Neural cell (in vitro differentiated cells): Measurements from ENCODE around the gene HUNK. TPM values are rescaled to one million over a fixed set of nuclear protein-coding genes. Genes with fewer than 3 reads are reported as not detected.

Experiments used
- H2AFZ ChIP-seq: fragments of 200-600, 300-800 bp; sonication (generic), shearing (Covaris generic); 2 replicates; pipeline ENCODE4 v1.6.0; 2014; ENCODE audit warnings: low read depth, mild to moderate bottlenecking, antibody characterized with exemption, low read length, moderate library complexity
- H3F3A ChIP-seq: fragments of 200-600 bp; shearing (Covaris generic); 2 replicates; pipeline ENCODE4 v1.6.1; 2016; ENCODE audit warnings: mild to moderate bottlenecking, moderate library complexity, mixed read lengths, antibody characterized with exemption, low read length; ENCODE audit not compliant: insufficient read depth, poor library complexity, severe bottlenecking
- H3K27ac ChIP-seq: fragments of 200-600, 300-800 bp; sonication (generic), shearing (Covaris generic); 2 replicates; pipeline ENCODE4 v1.5.1; 2014; ENCODE audit warnings: mild to moderate bottlenecking, low read length, moderate library complexity
- H3K27me3 ChIP-seq: fragments of 300-800, 200-600 bp; sonication (generic), shearing (Covaris generic); 2 replicates; pipeline ENCODE4 v1.6.0; 2014; ENCODE audit warnings: mild to moderate bottlenecking, low read depth, low read length, moderate library complexity; ENCODE audit not compliant: insufficient read depth
- H3K36me3 ChIP-seq: fragments of 300-800, 200-600 bp; sonication (generic), shearing (Covaris generic); 2 replicates; pipeline ENCODE4 v1.5.1; 2014; ENCODE audit warnings: mild to moderate bottlenecking, antibody characterized with exemption, low read length, moderate library complexity; ENCODE audit not compliant: insufficient read depth
- H3K4me2 ChIP-seq: fragments of 300-800, 200-600 bp; sonication (generic), shearing (Covaris generic); 2 replicates; pipeline ENCODE4 v1.6.0; 2014; ENCODE audit warnings: mild to moderate bottlenecking, low read length
- H3K4me3 ChIP-seq: fragments of 300-800, 200-600 bp; sonication (generic), shearing (Covaris generic); 2 replicates; pipeline ENCODE4 v1.5.1; 2014; ENCODE audit warnings: mild to moderate bottlenecking, low read length, moderate library complexity
- H3K79me2 ChIP-seq: fragments of 200-600 bp; shearing (Covaris generic); replicated peaks from 2 replicates; pipeline ENCODE4 v1.6.0; 2014; ENCODE audit warnings: mild to moderate bottlenecking, low read length, moderate library complexity; ENCODE audit not compliant: insufficient read depth
- H3K9ac ChIP-seq: fragments of 300-800, 200-600 bp; sonication (generic), shearing (Covaris generic); 2 replicates; pipeline ENCODE4 v1.6.1; 2016; ENCODE audit warnings: mild to moderate bottlenecking, low read length, mixed read lengths
- H3K9me2 ChIP-seq: fragments of 200-600 bp; shearing (Covaris generic); 2 replicates; pipeline ENCODE4 v1.6.1; 2016; ENCODE audit warnings: mild to moderate bottlenecking, low read length, mixed read lengths; ENCODE audit not compliant: insufficient read depth
- H3K9me3 ChIP-seq: fragments of 200-600, 300-800 bp; sonication (generic), shearing (Covaris generic); 2 replicates; pipeline ENCODE4 v1.6.1; 2016; ENCODE audit warnings: mild to moderate bottlenecking, mixed run types, low read length, moderate library complexity, mixed read lengths
- H4K20me1 ChIP-seq: fragments of 200-600 bp; shearing (Covaris generic); 2 replicates; pipeline ENCODE4 v1.6.1; 2016; ENCODE audit warnings: mild to moderate bottlenecking, mixed run types; ENCODE audit not compliant: insufficient read depth
- CTCF ChIP-seq: fragments of 450-650 bp; IDR thresholded peaks from 2 replicates; pipeline ENCODE4 v1.5.1; 2014; ENCODE audit warnings: antibody characterized with exemption, mild to moderate bottlenecking, moderate library complexity; ENCODE audit not compliant: poor library complexity, severe bottlenecking
- EP300 ChIP-seq: fragments of 450-650 bp; conservative IDR thresholded peaks from 2 replicates; pipeline ENCODE4 v1.6.1; 2014; ENCODE audit warnings: antibody characterized with exemption, mild to moderate bottlenecking, moderate library complexity; ENCODE audit not compliant: poor library complexity, severe bottlenecking
- EZH2 ChIP-seq: fragments of 200-600, 300-800 bp; shearing (Covaris generic), sonication (generic); IDR thresholded peaks from 2 replicates; pipeline ENCODE4 v1.6.1; 2014; ENCODE audit warnings: antibody characterized with exemption, low read length, borderline replicate concordance, mild to moderate bottlenecking; ENCODE audit not compliant: insufficient read depth, poor library complexity, severe bottlenecking
- MXI1 ChIP-seq: fragments of 450-650 bp; conservative IDR thresholded peaks from 2 replicates; pipeline ENCODE4 v1.6.1; 2014; ENCODE audit warnings: antibody characterized with exemption, mild to moderate bottlenecking; ENCODE audit not compliant: poor library complexity, severe bottlenecking
- POLR2AphosphoS5 ChIP-seq: IDR thresholded peaks from 2 replicates; pipeline ENCODE4 v1.6.1; 2012
- RAD21 ChIP-seq: fragments of 450-650 bp; conservative IDR thresholded peaks from 2 replicates; pipeline ENCODE4 v1.6.1; 2014; ENCODE audit warnings: antibody characterized with exemption, mild to moderate bottlenecking, moderate library complexity
- REST ChIP-seq: IDR thresholded peaks from 2 replicates; pipeline ENCODE4 v1.6.1; 2012; ENCODE audit warnings: borderline replicate concordance
- SMC3 ChIP-seq: fragments of 450-650 bp; conservative IDR thresholded peaks from 2 replicates; pipeline ENCODE4 v1.6.1; 2014; ENCODE audit warnings: antibody characterized with exemption, mild to moderate bottlenecking, moderate library complexity; ENCODE audit not compliant: poor library complexity
- TAF1 ChIP-seq: IDR thresholded peaks from 2 replicates; pipeline ENCODE4 v1.6.1; 2012; ENCODE audit warnings: low read depth
- polyA plus RNA-seq: library from polyadenylated mRNA; depleted of rRNA; stranded (reverse); fragments of >200 nt; gene quantifications from 2 replicates; pipeline ENCODE4 v1.2.3, GENCODE V29; 2014

The HUNK gene
- polyA plus RNA-seq, 1 donor from 2014 or later, result 9.3 TPM

GRCh38 chr21:31952828-31953227, 80.0 kb downstream of the HUNK start:
- peaks cover 16% of the 10 kb centered on the region for H3K36me3 ChIP-seq
- H3K9ac ChIP-seq, result no peak overlapping the region
- H3K9me2 ChIP-seq, result no peaks in the 10 kb centered on the region
- H4K20me1 ChIP-seq, result no peaks in the 10 kb centered on the region
- H3K27me3 ChIP-seq, result no peaks in the 10 kb centered on the region
- no peaks in the 10 kb centered on the region for H3F3A ChIP-seq
- H3K4me2 ChIP-seq, result no peak overlapping the region
- H2AFZ ChIP-seq, result no peak overlapping the region
- TF ChIP-seq MXI1 (no peak), CTCF (no peak), RAD21 (no peak), EZH2 (no peak), TAF1 (no peak), SMC3 (no peak), POLR2AphosphoS5 (no peak), REST (no peak), EP300 (no peak)
- H3K79me2 ChIP-seq, result no peaks in the 10 kb centered on the region
- no peak overlapping the region for H3K27ac ChIP-seq
- no peak overlapping the region for H3K4me3 ChIP-seq
- H3K9me3 ChIP-seq, result peaks cover 3% of the 10 kb centered on the region

DNA sequence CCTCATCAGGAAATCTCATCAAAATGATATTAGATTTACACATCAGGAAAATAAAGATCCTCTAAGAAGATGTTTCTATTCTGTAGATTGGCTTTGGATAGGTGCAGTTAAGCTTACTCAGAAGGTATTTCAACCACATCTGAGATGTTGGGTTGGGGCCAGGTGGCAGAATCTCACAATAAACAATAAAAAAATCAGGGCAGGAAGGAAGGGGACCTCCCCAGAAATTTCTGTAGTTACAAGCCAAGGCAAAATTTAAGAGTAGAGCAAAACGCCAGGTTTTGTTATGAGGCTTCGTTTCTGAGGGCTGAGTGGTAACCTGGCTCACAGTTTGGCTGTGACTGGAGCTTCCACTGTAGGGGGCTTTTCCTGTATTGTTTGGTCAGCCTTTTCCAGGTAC, 84.8 kb downstream of the HUNK start:
- TF ChIP-seq MXI1 (no peak), RAD21 (no peak), TAF1 (no peak), REST (no peak), EP300 (no peak), POLR2AphosphoS5 (no peak), CTCF (no peak)
- Histone ChIP-seq H3K27me3 (no peaks in the 10 kb centered on the region), H3F3A (no peaks in the 10 kb centered on the region), H3K4me3 (no peak overlapping the region), H3K9me2 (no peaks in the 10 kb centered on the region), H3K9me3 (peaks cover 3% of the 10 kb centered on the region), H4K20me1 (no peaks in the 10 kb centered on the region), H3K27ac (no peak overlapping the region), H3K4me2 (no peak overlapping the region), H2AFZ (no peak overlapping the region), H3K9ac (no peak overlapping the region), H3K36me3 (peaks cover 22% of the 10 kb centered on the region), H3K79me2 (no peaks in the 10 kb centered on the region)
